Measurements from ENCODE around the gene KRT81.

KRT81 gene

DNA sequence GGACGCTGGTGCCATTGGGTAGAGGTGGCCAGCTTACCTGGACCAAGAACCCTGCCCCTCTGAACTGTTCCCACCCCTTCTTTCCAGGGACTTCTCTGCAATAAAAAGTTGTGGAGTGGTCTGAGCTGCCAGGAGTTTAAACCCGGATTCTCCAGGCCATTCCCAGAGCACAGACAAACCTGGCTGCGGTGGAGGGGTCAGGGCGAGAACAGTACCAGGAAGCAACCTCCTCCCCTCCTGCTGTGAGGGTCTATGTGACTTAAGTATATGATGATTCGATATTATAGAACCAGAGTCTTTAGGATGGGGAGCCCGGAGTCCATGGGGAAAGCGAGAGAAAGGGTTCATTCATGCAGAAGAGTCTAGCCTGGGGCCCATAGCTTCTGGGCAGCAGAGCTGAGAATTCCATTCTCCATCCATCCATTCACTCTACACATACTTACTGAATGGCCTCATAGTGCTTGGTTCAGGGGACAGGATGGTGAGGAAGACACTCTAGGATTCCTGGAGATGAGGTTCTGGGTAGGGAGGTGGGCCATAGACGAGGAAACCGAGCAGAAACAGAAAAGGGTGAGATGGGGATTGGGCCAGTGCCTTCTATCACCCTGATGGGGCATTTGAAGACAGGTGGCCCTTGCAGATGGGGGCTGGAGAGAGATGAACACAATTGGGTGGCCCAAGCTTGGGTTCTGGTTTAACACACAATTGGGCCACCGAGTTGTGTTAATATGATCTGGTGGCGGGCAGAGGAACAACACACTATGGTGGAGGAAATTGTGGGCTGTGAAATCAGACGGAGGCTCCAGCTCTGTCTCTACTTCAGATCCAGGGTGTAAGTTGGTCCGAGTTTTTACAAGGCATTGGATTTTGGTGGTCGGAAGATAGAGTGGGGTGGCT, 11.7 kb downstream of the KRT81 start:
- H3K4me1 ChIP-seq (ENCODE audit: insufficient read depth, low read length), result no peaks in the 10 kb centered on the region
- H3K36me3 ChIP-seq (ENCODE audit: insufficient read depth, low read length), result no peaks in the 10 kb centered on the region
- no peaks in the 10 kb centered on the region for H3K9me3 ChIP-seq (ENCODE audit: control insufficient read depth, insufficient read depth, low read length)
- no peak overlapping the region for H3K9ac ChIP-seq (ENCODE audit: low read depth, low read length)

DNA sequence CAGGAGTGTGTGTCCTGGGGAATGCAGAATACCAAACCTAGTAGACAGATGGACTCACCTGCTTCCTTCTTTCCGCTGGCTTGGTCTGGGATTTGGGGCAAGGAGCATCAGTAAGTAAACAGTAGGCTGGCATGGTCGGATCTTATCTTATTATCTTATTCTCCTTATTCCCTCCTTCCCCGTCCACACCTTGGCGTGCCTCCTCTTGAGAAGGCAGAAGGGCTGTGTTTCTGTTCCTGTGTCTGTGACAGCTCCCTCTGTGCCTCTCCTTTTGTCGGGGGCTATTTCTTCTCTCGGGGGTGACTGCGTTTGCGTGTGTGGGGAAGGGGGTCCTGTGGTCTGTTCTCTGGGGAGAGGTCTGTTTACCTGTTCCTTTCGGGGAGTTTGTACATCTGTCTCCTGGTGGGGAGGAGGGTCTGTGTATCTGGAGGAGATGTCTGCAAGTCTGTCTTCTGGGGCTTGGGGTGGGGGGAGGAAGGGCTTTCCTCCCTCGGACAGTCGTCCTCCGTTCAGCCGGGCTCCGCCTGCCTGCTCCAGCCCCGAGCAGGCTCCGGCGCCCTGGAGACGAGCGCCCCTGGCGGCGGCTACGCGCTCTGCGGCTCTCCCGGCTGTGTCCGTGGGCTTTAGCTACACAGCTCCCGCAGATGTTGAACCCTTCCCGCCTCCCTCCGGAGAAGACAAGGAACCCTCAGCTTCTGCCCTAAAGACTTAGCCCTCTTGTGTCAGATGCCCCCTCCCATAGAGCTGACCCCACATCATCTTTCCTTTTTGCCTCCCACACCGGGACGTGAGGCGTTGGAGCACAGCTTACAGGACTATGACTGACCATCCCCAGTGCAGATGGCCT, 12.5 kb downstream of the KRT81 start:
- no peaks in the 10 kb centered on the region for H3K36me3 ChIP-seq (ENCODE audit: insufficient read depth, low read length)
- no peaks in the 10 kb centered on the region for H3K4me1 ChIP-seq (ENCODE audit: insufficient read depth, low read length)
- peak overlapping the region; percentile 45; the same call in 1 of the 2 replicates for H3K9ac ChIP-seq (ENCODE audit: low read depth, low read length)
- no peaks in the 10 kb centered on the region for H3K9me3 ChIP-seq (ENCODE audit: control insufficient read depth, insufficient read depth, low read length)

DNA sequence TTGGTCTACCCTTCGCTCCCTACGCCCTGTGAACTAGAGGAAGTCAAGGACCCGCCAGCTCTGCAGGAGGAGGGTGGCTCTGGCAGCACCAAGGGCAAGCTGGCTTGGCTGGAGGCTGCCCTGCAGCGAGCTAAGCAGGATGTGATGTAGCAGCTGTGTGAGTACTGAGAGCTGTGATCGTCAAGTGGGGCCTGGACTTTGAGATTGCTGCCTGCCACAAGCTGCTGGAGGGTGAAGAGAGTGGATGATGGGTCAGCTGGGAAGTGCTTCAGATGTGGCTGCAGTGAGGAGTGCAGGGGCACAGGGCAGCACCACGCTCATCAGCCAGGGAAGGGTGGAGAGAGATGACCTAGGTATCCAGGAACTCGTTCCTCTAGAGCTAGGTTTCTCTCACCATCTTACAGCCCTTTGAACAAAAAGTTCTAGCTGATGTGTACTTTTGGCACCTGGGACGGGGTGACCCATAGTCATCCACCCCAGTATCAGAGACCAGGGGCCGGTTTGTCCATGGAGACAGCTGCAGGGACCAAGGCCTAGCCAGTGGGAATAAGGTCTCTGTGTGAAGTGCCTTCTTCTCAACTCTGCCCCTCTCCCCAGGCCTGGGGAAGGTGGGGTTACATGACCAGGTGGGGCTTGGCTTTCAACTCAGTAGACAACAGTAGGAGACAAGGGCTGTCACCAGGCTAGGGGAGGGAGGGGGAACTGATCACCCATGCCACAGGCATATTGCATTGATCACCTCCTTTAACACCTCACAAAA, 13.7 kb downstream of the KRT81 start:
- no peaks in the 10 kb centered on the region for H3K4me1 ChIP-seq (ENCODE audit: insufficient read depth, low read length)
- no peak overlapping the region for H3K9ac ChIP-seq (ENCODE audit: low read depth, low read length)
- H3K9me3 ChIP-seq (ENCODE audit: control insufficient read depth, insufficient read depth, low read length), result no peaks in the 10 kb centered on the region
- no peaks in the 10 kb centered on the region for H3K36me3 ChIP-seq (ENCODE audit: insufficient read depth, low read length)

DNA sequence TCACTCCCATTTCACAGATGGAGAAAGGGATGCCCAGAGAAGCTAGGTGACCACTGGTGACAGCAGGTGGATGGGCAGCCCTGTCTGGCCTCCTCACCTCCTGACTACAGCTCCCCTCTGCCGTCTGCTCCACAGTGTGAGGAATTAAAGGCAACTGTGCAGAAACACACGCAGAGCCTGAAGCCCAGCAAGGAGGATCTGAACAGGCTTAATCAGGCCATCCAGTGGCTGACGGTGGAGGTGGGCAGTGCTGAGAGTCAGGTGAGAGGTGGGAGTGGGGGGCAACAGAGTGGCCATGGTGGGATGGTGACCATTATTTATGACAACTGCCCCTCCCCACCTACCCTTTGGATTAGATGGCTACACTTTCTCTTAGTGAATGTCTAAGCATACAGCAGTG, 15.6 kb downstream of the KRT81 start:
- Histone ChIP-seq H3K9me3 (ENCODE audit: control insufficient read depth, insufficient read depth, low read length) (no peaks in the 10 kb centered on the region), H3K36me3 (ENCODE audit: insufficient read depth, low read length) (no peaks in the 10 kb centered on the region), H3K4me1 (ENCODE audit: insufficient read depth, low read length) (no peaks in the 10 kb centered on the region), H3K9ac (ENCODE audit: low read depth, low read length) (no peak overlapping the region)

- H3K36me3 ChIP-seq (ENCODE audit: insufficient read depth, low read length), result no peaks in the 10 kb centered on the region
- no peak within 1 kb of the TSS for H3K9ac ChIP-seq (ENCODE audit: low read depth, low read length)
- H3K4me1 ChIP-seq (ENCODE audit: insufficient read depth, low read length), result no peaks in the 10 kb centered on the region
- no peaks in the 10 kb centered on the region for H3K9me3 ChIP-seq (ENCODE audit: control insufficient read depth, insufficient read depth, low read length)
These were observed 16.7 kb downstream of the KRT81 start, which contains the start of gene KRT86 for GRCh38 chr12:52274521-52275120. TSS of gene KRT86 (plus strand) at chr12:52274645. CDS start at chr12:52301917, 27,272 bp downstream.

GRCh38 chr12:52271158-52271557, 20.2 kb downstream of the KRT81 start:
- Histone ChIP-seq H3K4me1 (ENCODE audit: insufficient read depth, low read length) (peaks cover 4% of the 10 kb centered on the region; the same call in 1 of the 2 replicates), H3K9me3 (ENCODE audit: control insufficient read depth, insufficient read depth, low read length) (no peaks in the 10 kb centered on the region), H3K36me3 (ENCODE audit: insufficient read depth, low read length) (no peaks in the 10 kb centered on the region), H3K9ac (ENCODE audit: low read depth, low read length) (no peak overlapping the region)

- H3K9ac ChIP-seq (ENCODE audit: low read depth, low read length), result no peak overlapping the region
- peaks cover 4% of the 10 kb centered on the region; the same call in 1 of the 2 replicates for H3K4me1 ChIP-seq (ENCODE audit: insufficient read depth, low read length)
- H3K9me3 ChIP-seq (ENCODE audit: control insufficient read depth, insufficient read depth, low read length), result no peaks in the 10 kb centered on the region
- no peaks in the 10 kb centered on the region for H3K36me3 ChIP-seq (ENCODE audit: insufficient read depth, low read length)
These were observed 20.7 kb downstream of the KRT81 start for GRCh38 chr12:52270541-52271070.

DNA sequence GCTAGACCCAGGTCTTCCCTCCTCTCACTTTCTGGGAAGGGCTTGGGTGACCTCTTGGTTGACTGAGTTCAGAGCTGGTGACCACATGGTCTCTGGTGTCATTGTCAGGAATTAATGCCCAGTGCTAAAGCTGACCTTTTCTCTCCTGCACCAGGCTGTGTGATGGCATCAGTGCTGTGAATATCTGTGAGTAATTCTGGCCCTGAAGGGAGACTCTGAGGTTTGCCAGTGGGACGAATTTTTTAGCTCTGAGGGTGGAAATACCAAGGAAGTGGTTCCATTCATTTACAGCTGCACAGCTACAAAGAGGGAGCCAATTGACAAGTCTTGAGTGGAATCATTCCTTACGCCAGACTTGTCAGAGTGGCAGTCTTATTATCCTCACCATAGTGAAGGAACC, 23.1 kb downstream of the KRT81 start:
- no peak overlapping the region for H3K9ac ChIP-seq (ENCODE audit: low read depth, low read length)
- H3K9me3 ChIP-seq (ENCODE audit: control insufficient read depth, insufficient read depth, low read length), result no peaks in the 10 kb centered on the region
- H3K4me1 ChIP-seq (ENCODE audit: insufficient read depth, low read length), result peaks cover 4% of the 10 kb centered on the region; the same call in 1 of the 2 replicates
- H3K36me3 ChIP-seq (ENCODE audit: insufficient read depth, low read length), result no peaks in the 10 kb centered on the region

DNA sequence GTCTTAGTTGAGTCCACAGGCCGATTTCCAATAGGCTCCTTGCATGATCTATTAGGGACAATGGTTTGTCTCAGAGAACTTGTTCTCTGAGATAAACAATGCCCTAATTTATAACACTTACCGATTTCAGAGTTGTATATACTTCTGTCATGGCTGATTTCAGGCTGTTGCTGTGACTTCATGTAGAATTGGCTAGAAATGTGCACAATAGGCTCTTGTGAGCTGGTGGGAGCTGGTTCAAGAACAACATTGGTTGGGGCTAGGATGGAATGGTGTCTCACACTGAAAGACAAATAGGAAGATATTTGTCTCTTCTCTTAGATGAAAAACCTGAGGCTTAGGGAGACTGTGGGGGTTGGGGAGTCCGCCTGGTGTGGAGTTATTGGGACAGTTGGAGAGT, 23.6 kb downstream of the KRT81 start:
- Histone ChIP-seq H3K9ac (ENCODE audit: low read depth, low read length) (no peak overlapping the region), H3K36me3 (ENCODE audit: insufficient read depth, low read length) (no peaks in the 10 kb centered on the region)

DNA sequence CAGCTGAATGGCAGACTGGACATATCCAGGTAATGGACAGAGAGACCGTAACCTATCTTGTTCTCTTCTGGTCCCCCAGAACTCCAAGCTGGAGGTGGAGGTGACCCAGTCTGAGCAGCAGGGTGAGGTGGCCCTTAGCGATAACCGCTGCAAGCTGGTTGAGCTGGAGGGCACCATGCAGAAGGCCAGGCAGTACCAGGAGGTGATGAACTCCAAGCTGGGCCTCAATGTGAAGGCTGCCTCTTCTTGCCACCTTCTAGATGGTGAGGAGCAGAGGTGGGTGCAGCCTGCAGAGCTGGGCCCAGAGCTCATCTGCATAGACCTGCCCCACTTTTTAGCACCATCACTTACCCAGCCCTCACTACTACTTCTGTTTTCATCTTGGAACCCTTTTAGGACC, 24.1 kb downstream of the KRT81 start:
- H3K4me1 ChIP-seq (ENCODE audit: insufficient read depth, low read length), result peaks cover 4% of the 10 kb centered on the region; the same call in 1 of the 2 replicates
- H3K9me3 ChIP-seq (ENCODE audit: control insufficient read depth, insufficient read depth, low read length), result no peaks in the 10 kb centered on the region
- H3K9ac ChIP-seq (ENCODE audit: low read depth, low read length), result no peak overlapping the region
- no peaks in the 10 kb centered on the region for H3K36me3 ChIP-seq (ENCODE audit: insufficient read depth, low read length)

More for the DNA sequence above, 23.6 kb downstream of the KRT81 start:
- H3K9me3 ChIP-seq (ENCODE audit: control insufficient read depth, insufficient read depth, low read length), result no peaks in the 10 kb centered on the region
- peaks cover 4% of the 10 kb centered on the region; the same call in 1 of the 2 replicates for H3K4me1 ChIP-seq (ENCODE audit: insufficient read depth, low read length)

GRCh38 chr12:52266514-52266913, 24.8 kb downstream of the KRT81 start:
- Histone ChIP-seq H3K4me1 (ENCODE audit: insufficient read depth, low read length) (peaks cover 4% of the 10 kb centered on the region; the same call in 1 of the 2 replicates), H3K9ac (ENCODE audit: low read depth, low read length) (no peak overlapping the region), H3K36me3 (ENCODE audit: insufficient read depth, low read length) (no peaks in the 10 kb centered on the region), H3K9me3 (ENCODE audit: control insufficient read depth, insufficient read depth, low read length) (no peaks in the 10 kb centered on the region)

DNA sequence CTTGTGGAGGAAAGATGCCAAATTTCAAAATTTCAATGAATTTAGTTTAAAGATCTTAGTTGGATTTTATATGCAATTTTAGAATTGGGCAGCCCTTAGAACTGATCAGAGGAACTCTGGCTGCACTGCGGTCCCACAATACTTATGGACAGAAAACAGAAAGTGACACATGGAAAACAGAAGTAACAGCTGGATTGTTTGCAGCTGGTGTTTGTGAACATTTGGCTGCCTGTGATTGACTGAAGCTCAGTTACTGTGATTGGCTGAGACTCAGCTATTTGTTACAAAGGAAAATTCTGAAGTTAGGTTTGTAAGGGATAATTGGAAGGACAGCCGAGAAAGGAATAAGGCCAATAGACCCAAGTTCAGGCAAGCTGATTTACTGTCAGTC, 26.9 kb downstream of the KRT81 start:
- no peaks in the 10 kb centered on the region for H3K36me3 ChIP-seq (ENCODE audit: insufficient read depth, low read length)
- H3K9me3 ChIP-seq (ENCODE audit: control insufficient read depth, insufficient read depth, low read length), result no peaks in the 10 kb centered on the region
- peaks cover 4% of the 10 kb centered on the region; the same call in 1 of the 2 replicates for H3K4me1 ChIP-seq (ENCODE audit: insufficient read depth, low read length)
- no peak overlapping the region for H3K9ac ChIP-seq (ENCODE audit: low read depth, low read length)

DNA sequence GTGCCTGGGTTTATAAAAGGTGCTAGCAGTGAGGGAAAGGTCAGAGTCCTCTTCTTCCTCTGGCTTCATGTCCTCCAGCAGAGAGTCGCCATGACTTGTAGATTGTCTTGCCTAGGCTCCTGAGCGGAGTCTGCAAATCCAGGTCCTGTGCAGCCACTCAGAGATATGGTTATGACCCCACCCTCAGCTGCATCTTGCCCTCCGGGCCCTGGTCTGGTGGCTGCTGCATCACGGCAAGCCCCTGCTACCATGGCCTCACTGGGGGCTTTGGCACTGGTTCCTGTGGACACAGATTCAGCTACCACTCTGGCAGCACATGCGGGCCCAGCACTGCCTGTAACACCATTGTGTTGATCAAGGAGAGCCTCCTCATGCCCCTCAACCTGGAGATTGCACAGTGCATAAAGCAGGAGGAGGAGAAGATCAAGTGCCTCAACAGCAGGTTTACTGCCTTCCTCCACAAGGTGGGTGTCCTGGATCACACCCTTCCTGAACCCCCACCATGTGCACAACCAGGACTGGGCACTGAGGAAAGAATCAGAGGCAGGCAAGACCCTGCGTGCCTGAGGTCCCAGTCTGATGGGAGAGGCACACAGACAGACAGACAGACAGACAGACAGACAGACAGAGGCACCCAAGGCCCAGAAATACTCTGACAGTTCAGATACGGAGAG, 27.4 kb downstream of the KRT81 start:
- Histone ChIP-seq H3K9ac (ENCODE audit: low read depth, low read length) (no peak overlapping the region), H3K4me1 (ENCODE audit: insufficient read depth, low read length) (peaks cover under 1% of the 10 kb centered on the region; the same call in 1 of the 2 replicates), H3K36me3 (ENCODE audit: insufficient read depth, low read length) (no peaks in the 10 kb centered on the region), H3K9me3 (ENCODE audit: control insufficient read depth, insufficient read depth, low read length) (no peaks in the 10 kb centered on the region)

Measured in ES-I3 (cell line).